Mesenteric fat pad (tissue), 1 donor: ENCODE results near the gene SDF2L1. TPM values are rescaled to one million over a fixed set of nuclear protein-coding genes. Genes with fewer than 3 reads are reported as not detected.
A peak's percentile ranks its signal among the peaks of the same experiment; 100 is the strongest.
"Not testable (repeated sequence)": the region's sequence is repeated elsewhere in the genome, so short reads cannot be mapped to it uniquely, and the experiment has no call there.

ENCODE experiments used
- DNase-seq: peaks from one replicate; pipeline ENCODE4 v3.0.0-alpha.2; 2020; ENCODE audit warnings: low spot score
- long read RNA-seq: library from polyadenylated mRNA; unstranded; transcript quantifications from one replicate; pipeline ENCODE4 v2.0.0, GENCODE V29; 2020
- total RNA-seq: library from RNA; stranded (reverse); fragmentation: NEBNext Ultra II Directional; extraction: Animal tissue kit (Norgen Biotek cat#: 25700); gene quantifications from one replicate; pipeline ENCODE4 v1.2.1, GENCODE V29; 2021
- donor health status: DM: yes; HTN: yes; CAD: no.

Gene SDF2L1, protein sequence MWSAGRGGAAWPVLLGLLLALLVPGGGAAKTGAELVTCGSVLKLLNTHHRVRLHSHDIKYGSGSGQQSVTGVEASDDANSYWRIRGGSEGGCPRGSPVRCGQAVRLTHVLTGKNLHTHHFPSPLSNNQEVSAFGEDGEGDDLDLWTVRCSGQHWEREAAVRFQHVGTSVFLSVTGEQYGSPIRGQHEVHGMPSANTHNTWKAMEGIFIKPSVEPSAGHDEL
- total RNA-seq = 31.6 TPM
- long read RNA-seq, transcript SDF2L1-201 (3 exons, 865 nt) = major isoform, 19 of 23 reads
- long read RNA-seq, partial matches to known transcripts = 2 of 23 reads
- long read RNA-seq, other reads (novel, unspliced or antisense) = 0 of 23 reads

DNA sequence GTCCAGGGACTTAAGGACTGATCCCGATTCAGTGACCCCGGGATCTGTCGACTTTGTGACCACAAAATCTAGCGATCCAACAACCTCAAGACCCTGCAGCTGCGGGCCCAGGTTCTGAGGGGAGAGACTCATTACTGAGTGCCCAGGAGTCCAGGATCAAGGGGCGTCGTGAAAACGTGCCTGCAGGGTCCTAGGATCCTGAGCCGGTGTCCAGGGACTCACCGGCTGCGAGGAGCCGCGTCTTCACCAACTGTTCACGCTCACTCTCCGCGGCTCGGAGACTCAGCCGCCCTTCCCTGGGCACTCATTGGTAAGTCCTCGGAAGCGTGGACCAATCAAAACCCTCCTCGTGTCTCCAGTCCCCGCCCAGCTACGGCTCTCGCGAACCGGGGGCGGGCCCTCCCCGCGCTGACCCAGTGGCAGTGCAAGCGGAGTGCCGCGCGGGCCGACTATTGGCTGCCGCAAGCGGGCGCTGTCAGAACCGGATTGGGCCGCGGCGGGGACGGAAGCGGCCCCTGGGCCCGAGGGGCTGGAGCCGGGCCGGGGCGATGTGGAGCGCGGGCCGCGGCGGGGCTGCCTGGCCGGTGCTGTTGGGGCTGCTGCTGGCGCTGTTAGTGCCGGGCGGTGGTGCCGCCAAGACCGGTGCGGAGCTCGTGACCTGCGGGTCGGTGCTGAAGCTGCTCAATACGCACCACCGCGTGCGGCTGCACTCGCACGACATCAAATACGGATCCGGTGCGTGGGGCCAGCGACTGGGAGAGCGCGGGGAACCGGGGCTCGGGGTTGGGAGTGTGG, at the start of gene SDF2L1:
Gene SDF2L1 (plus strand): TSS at position 514 of the 795 bp plus-strand sequence. CDS start 35 bp downstream, at position 549.
- DNase-seq = peak; percentile 99

DNA sequence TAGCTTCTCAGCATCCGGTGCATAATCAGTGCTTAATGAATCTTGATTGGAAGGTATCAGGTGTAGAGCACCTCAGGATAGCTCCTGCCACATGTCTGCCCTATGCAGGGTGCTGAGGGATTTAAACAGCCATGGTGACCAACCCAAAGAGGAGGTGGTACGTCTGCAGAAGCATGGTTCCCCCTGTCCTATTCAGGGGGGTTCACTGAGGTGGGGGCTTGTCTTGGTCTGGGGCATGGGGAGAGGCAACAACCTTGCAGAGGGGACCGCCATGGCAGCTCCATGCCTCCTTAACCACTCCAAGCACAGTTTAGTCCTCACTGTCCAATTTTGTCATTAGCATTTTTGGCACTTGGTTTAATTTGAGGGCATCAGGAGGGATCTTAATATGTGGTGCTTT, 49.7 kb upstream of the SDF2L1 start:
- no peak for DNase-seq

DNA sequence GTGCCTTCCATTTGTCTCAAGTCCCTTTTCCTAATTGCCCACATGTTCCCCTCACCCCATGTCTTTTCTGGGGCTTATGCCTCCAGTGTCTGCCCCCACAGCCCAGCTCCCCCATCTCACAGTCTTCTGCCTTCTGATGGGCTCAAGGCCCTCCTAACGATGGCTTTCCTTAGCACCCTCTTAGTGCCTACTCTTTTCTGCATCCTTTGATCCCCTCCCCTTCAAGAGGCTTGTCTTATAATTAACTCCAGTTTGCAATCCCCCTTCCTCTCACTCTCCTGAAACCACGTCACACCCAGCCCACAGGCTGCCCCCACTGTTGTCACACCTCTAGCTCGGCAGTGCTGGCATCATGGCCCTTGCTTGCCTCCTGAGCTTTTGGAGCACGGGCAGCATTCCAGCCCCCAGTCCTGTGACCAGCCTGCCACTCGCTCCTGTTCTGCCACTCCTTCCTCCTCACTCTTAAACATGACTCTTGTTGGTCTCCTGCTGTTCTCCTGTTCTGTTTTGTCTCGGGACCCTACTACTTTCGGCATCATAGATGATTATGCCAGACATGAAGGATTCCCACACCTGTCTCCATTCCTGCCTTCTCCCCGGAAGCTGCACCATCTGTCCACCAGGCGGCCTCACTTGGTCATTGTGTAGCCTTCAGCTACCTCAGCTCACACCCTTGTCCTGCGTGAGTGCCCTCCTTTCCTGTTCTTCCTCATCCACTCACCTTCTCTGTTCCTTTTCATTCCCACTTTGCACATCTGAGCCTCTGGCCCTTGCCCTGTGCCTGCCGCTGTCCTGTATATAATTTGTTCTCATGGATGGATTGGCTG, 48.5 kb upstream of the SDF2L1 start:
- DNase-seq = no peak

DNA sequence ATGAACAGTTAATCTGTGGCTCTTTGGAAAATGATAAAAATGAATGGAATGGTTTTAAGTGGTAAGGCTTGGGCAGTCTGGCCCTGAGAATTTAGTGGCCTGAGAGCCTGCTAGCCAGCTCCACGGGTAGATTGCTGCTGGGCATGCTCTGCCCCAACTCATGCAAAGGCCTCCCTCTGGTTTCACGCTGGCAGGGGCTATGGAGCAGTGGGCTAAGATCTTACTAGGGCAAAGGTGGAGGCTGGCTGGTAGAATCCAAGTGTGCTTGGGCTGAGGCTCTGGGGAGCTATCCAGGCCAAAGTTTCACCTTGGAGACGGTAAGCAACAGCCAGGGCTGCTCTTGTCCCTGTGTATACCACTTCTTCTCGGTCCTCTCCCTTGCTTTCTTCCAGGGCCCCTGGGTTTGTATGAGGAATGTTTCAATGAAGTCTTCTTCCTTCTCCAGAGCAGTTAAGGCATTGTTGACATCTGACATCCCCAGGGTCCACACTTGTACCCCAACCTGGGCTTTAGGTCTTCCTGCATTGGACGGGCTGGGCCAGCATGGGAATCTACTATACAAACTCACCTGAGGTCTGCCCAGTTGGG, 47.1 kb upstream of the SDF2L1 start:
- DNase-seq = no peak

DNA sequence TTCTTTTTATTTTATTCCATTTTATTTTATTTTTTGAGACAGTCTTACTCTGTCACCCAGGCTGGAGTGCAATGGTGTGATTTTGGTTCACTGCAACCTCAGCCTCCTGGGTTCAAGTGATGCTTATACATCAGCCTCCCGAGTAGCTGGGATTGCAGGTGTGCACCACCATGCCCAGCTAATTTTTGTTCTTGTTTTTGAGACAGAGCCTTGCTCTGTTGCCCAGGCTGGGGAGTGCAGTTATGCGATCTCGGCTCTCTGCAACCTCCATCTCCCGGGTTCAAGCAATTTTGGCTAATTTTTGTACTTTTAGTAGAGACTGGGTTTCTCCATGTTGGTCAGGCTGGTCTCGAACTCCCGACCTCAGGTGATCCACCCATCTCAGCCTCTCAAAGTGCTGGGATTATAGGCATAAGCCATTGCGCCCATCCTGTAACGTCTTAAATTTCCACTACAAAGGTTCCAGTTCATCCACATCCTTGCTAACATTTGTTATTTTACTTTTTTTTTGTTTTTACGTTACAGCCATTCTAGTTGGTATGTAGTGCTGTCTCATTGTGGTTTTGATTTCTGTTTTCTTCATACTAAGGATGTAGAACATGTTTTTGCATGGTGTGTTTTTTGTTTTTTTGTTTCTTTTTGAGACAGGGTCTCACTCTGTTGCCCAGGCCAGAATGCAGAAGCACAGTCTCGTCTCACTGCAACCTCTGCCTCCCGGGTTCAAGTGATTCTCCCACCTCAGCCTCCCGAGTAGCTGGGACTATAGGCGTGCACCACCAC, 45.6 kb upstream of the SDF2L1 start:
- not testable (repeated sequence) for DNase-seq

DNA sequence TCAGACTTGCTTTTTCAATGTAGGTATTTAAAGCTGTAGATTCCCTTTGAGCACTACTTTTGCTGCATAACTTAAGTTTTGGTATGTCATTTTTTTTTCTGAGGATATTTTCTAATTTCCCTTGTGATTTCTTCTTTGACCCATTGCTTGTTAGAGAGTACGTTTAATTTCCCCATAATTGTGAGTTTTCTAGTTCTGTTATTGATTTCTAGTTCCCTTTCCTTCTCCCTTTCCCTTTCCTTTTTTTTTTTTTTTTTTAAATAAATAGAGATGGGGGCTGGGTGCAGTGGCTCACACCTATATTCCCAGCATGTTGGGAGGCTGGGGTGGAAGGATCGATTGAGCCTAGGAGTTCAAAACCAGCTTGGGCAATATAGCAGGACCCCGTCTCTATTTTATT, 43.8 kb upstream of the SDF2L1 start:
- no peak for DNase-seq

DNA sequence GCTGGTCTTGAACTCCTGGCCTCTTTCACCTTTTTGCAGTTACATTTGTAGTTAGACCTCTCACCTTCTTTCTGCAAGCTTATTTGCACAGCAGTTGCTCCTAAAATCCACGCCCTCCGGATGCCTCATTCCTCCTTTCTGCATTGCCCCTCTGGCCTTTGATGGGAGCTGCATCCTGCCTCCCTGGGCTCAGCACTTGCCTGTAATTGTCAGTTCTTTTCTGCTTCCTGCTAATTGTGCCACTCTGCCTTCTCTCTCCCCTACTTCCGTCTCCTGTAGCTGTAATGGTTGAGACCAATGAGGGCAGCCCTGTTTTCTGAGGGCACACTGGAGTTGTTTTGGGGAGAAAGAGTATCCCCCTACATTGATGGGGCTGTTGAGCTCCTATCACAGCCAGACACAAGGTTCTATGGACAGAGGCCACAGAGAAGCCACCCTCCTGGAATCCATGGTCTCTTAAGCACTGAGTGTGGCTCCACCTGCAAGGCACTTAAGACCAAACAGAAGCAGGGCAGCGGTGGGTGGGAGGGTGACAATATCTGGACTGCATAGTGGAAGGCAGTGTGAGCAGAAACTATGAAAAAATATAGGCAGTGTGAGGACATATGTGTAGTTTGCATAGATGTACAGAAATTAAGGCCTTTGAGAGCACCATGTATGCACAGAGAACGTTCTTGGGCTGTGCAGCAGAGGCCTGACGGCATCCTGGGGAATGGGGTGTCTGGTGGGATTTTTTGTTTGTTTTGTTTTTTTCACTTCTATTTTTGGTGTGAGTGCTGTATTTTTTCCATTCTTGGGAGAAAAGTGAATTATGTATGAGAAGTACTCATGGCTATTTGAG, 42.8 kb upstream of the SDF2L1 start:
- DNase-seq = no peak

DNA sequence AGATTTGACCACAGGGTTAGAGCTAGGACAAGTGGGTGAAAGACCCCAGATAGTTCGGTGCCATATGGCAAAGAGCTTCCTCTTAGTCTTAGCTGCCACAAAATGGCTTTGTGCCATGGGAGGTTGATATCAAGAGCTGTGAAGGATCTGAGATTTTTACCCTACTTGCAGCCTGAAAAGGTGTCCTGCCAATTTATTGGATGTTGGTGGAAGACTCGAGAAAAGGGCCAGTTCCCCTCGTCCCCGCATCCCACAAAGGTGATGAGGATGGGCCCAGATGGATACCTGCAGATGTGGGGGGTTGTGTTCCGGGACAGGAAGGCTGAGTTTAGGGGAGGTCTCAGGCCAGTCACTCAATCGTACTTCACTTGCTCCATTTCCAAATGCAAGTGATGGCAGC, 39.5 kb upstream of the SDF2L1 start:
- no peak for DNase-seq

DNA sequence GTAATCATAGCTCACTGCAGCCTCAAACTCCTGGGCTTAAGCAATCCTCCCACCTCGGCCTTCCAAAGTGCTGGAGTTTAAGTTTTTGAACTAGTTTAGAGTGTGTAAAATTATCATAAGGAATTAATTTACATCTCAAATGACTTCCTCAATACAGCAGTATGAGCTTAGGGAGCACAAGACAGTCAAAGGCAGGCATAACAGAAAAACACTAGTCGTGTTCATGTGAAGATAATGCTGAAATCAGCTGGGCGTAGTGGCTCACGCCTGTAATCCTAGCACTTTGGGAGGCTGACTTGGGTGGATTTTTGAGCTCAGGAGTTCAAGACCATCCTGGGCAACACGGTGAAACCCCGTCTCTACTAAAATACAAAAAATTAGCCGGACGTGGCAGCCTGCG, 38.1 kb upstream of the SDF2L1 start:
- no peak for DNase-seq

DNA sequence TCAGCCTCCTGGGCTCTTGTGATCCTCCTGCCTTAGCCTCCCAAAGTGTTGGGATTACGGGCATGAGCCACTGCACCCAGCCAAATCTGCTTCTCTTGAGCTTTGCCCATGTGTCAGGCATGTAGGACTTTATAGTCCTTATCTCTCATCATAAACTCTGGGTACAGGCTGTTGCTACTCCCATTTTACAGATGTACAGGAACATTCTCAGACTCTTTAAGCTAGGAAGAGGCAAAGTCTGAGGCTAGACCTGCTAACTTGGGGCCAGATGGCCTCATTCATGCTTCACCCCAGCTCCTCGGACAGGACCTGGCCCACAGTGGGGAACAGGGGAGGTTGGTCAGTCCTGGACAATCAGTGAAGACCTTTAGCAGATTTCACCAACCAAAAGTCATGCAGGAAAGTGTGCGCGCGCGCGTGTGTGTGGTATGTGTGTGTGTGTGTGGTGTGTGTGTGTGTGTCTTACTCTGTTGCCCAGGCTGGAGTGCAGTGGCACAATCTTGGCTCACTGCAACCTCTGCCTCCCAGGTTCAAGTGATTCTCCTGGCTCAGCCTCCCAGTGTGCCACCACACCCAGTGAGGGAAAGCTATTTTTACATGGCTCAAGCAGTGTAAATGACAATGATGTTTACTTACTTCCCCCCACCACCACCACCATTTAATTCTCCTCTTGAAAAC, 36.1 kb upstream of the SDF2L1 start:
- DNase-seq = no peak

DNA sequence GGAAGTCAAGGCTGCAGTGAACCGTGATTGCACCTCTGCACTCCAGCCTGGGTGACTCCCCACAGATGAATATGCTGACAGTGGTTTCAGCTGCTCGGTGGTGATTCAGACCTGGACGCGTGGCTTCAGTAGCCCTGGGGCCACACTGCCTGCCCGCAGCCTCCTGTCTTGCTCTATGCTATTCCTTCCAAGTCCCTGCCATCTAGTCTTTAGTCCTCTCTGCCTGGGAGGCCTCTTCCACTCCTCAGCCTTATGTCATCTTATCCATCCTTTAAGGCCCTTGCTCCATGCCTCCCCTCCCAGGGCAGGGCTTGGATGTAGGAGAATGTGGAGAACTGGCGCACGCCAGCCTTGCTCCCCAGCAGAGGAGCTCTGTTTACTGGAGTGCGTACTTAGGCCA, 35.3 kb upstream of the SDF2L1 start:
- no peak for DNase-seq

DNA sequence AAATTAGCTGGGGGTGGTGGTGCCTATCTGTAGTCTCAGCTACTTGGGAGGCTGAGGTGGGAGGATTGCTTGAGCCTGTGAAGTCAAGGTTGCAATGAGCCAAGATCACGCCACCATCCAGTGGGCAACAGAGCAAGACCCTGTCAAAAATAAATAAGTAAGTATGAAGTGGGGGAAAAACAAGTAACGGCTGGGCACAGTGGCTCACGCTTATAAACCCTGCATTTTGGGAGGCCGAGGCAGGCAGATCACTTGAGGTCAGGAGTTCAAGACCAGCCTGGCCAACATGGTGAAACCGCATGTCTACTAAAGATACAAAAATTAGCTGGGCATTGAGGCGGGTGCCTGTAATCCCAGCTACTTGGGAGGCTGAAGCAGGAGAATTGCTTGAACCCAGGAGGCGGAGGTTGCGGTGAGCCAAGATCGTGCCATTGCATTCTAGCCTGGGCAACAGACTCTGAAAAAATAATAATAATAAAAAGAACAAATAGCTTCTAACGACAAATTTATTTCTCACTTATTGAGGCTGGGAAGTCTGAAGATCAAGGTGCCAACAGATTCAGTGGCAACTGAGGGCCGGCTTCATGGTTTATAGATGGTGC, 32.4 kb upstream of the SDF2L1 start:
- DNase-seq = not testable (repeated sequence)

DNA sequence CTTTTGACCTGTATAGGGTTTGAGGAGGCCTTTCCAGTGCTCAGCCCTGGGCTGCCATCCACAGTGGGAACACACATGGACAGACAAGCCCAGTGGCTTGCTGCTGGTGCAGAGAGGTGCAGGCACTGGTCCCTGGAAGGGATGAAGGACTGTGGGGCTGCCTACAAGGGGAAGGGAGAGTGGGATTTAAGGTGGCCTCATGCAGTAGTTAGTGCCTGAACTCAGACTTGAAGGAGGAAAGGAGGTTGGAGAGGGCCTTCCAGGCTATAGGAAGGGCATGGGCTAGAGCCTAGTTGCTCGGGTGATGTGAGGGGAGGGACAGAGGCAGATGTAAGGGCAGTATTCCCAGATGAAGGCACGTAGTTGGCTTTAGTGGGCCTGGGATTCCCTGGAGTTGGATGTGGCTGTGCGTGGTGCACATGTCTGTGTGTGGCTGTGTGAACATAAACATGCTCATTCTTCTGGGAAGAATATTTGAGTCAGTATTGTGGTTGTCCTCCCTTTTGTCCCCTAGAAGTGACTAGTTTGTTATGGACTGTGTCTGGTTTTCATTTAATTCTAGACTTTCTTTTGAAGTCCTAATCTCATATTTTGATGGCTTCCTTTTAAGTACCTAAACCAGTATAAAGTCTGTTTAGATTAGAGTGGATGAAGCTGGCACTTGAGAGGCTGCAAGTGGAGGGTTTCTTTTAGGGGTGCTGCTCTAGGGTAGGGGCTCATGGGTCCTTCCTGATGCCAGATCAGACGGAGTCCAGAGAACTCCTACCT, 30.7 kb upstream of the SDF2L1 start:
- no peak for DNase-seq

DNA sequence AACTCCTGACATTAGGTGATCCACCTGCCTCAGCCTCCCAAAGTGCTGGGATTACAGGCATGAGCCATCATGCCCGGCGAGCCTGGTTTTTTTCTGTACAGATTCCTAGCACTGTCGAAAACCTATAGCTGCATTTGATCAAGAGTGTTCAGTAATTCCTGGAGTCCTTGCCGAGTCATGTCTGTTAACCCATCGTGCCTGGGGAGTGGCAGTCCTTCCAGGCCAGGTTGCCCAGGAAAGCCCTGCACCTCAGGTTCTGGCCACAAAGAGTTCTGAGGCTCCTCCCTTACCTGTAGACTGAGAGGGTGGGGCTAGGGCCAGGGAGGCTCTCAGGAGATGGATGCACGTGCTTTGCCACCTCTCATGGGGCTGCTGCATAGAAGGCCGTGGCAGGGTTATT, 29.2 kb upstream of the SDF2L1 start:
- no peak for DNase-seq

DNA sequence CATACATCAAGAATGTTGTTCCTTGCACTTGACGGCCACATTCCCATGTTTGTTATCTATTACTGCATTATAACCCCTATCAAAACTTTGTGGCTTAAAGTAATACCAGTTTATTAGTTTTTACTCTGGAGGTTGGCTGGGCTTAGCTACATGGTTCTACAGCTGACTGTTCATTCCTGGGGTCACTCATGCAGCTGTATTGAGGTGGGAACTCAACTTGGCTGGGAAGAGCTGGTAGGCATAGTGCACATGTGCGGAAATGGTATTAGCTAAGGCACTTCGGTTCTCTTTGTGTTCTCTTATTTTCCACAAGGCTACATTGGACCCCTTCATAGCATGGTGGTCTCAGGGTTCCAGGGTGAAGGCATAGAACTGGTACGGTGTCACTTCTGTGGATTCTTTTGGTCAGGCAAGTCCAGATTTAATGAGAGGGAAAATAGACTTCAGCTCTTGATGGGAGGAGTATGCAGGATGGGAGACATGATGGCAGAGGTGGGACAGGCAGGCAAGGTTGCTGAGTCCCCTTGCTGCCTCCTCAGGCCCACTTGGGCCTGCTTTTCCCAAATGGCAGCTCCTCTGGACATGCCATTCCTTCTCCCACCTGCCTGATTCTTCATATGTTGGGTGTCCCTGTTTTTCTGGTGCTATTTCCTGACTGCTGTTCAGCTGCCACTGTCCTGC, 28.4 kb upstream of the SDF2L1 start:
- no peak for DNase-seq

DNA sequence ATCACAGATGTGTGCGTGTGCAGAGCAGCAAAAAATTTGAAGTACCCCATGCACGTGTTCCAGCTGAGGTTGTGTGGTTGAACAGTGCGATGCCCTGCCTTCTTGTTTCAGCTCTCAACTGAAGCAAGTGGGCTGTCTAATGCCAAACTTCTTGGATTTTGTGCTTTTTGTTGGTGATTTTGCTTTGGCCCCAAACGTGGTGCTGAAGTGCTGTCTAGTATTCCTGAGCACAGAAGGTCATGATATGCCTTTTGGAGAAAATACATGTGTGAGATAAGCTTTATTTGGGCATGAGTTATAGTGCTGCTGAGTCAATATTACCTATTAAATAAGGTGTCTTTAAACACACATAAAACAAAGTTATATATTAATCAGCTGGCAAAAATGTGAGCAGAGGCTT, 26.4 kb upstream of the SDF2L1 start:
- no peak for DNase-seq

DNA sequence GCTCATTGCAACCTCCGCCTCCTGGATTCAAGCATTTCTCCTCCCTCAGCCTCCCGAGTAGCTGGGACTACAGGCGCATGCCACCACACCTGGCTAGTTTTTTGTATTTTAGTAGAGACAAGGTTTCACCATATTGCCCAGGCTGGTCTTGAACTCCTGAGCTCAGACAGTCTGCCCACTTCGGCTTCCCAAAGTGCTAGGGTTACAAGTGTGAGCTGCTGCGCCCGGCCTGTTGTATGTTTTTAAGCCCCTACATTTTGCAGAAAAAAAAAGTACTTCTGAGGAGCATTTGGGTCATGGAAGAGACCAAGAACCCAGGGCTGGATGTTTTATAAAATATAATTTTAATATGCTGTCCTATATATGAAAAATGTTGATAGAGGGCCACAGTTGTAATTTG, 24.8 kb upstream of the SDF2L1 start:
- not testable (repeated sequence) for DNase-seq
